Measurements from ENCODE around the gene SLC44A2.

SLC44A2 gene

GRCh38 chr19:10615429-10616023 is 9.8 kb upstream of the SLC44A2 start:
- H3K4me3 ChIP-seq (ENCODE audit: low read depth, low read length) = no peak overlapping the region
- DNase-seq (ENCODE audit: low read depth) = no peak
- TF ChIP-seq CTCF (IDR thresholded peaks at IDR 0.05; ENCODE audit: insufficient read depth, low read depth, low read length, missing control alignments) = no peak

DNA sequence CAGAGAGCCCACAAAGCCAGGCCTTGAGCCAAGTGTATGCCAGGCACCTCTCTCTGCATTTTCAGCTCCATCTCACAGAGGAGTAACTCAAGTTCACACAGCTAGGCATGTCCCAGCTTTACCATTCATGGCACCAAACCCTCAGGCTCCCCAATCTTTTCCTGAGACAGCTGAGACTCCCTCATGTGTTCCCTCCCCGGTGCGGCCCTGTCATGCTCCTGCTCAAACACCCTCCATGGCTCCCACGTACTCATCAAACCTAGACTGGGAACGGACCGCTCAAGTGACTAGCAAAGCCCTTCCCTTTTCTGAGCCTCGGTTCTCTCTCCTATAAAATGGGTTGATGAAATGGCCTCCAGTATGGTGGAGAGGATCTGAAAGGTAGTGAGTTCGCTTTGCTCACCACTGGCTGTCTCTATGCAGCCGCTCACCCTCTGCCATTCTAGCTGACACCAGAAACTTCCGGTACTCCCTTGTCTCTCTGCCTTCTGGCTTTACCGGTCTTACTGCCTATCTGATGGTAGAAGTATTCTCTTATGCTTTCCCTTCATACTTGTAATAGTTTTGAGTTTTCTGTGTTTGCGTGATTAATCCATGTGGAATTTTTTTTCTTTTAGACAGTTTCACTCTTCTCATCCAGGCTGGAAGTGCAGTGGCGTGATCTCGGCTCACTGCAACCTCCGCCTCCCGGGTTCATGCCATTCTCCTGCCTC is 7.8 kb upstream of the SLC44A2 start:
- no peak for TF ChIP-seq CTCF (IDR thresholded peaks at IDR 0.05; ENCODE audit: insufficient read depth, low read depth, low read length, missing control alignments)
- DNase-seq (ENCODE audit: low read depth) = no peak
- H3K4me3 ChIP-seq (ENCODE audit: low read depth, low read length) = no peak overlapping the region

- no peak for DNase-seq (ENCODE audit: low read depth)
- no peak for TF ChIP-seq CTCF (IDR thresholded peaks at IDR 0.05; ENCODE audit: insufficient read depth, low read depth, low read length, missing control alignments)
- no peak overlapping the region for H3K4me3 ChIP-seq (ENCODE audit: low read depth, low read length)
These were observed 6.5 kb upstream of the SLC44A2 start for GRCh38 chr19:10618846-10619245.

DNA sequence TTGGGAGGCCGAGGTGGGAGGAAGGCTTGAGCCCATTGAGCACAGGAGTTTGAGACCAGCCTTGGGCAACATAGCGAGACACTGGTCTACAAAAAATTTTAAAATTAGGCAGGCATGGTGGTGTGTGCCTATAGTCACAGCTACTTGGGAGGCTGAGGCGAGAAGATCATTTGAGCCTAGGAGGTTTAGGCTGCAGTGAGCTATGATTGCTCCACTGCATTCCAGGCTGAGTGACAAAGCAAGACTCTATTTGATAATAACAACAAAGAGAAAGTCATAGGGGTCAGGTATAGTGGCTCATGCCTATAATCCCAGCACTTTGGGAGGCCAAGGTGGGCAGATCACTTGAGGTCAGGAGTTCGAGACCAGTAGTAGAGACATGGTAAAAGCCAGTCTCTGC is 4.6 kb upstream of the SLC44A2 start:
- H3K4me3 ChIP-seq (ENCODE audit: low read depth, low read length) = no peak overlapping the region
- TF ChIP-seq CTCF (IDR thresholded peaks at IDR 0.05; ENCODE audit: insufficient read depth, low read depth, low read length, missing control alignments) = no peak
- DNase-seq (ENCODE audit: low read depth) = no peak

DNA sequence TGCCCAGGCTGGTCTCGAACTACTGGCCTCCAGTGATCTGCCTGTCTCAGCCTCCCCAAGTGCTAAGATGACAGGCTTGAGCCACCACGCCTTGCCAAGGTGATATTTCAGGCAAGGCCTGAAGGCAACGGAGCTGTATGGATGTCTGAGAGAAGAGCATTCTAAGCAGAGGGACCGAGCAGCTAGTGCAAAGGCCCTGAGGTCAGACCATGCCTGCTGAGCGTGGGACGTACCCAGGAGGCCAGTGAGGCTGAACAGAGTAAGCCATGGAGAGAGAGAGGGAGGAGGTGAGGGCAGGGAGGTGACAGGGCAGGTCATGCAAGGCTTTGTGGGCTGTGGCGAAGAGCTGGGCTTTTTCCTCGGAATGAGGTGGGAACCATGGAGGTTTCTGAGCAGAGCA is 3.4 kb upstream of the SLC44A2 start:
- TF ChIP-seq CTCF (IDR thresholded peaks at IDR 0.05; ENCODE audit: insufficient read depth, low read depth, low read length, missing control alignments) = no peak
- H3K4me3 ChIP-seq (ENCODE audit: low read depth, low read length) = no peak overlapping the region
- DNase-seq (ENCODE audit: low read depth) = no peak

GRCh38 chr19:10624585-10624984 is 768 bp upstream of the SLC44A2 start:
- no peak for DNase-seq (ENCODE audit: low read depth)
- no peak overlapping the region for H3K4me3 ChIP-seq (ENCODE audit: low read depth, low read length)
- no peak for TF ChIP-seq CTCF (IDR thresholded peaks at IDR 0.05; ENCODE audit: insufficient read depth, low read depth, low read length, missing control alignments)

- H3K4me3 ChIP-seq (ENCODE audit: low read depth, low read length) = no peak overlapping the region
- DNase-seq (ENCODE audit: low read depth) = no peak
- no peak for TF ChIP-seq CTCF (IDR thresholded peaks at IDR 0.05; ENCODE audit: insufficient read depth, low read depth, low read length, missing control alignments)
These were observed 397 bp downstream of the SLC44A2 start for GRCh38 chr19:10625762-10626138.

Measured in GM12865 (cell line).